Measurements from ENCODE around the gene GOLGA7B. TPM values are rescaled to one million over a fixed set of nuclear protein-coding genes. Genes with fewer than 3 reads are reported as not detected.
A peak's percentile ranks its signal among the peaks of the same experiment; 100 is the strongest.

Gene GOLGA7B
- total and polyA plus RNA-seq, 9 of the 15 experiments (the other 6 are each of a cell fraction or from before 2014, with no cell fraction given): 0.03 to 0.07 (median 0.04) TPM; not detected in 3

- BruUV-seq (replicated peaks): no TSS peak
- intact Hi-C loops (cut with micrococcal nuclease) (no loop called here), in situ Hi-C loops (cut with MboI) (no loop called here)
- FAIRE-seq (no peak), ATAC-seq (no peak), DNase-seq (ENCODE audit: extremely low read depth in 1 of 4, low spot score in 3 of 4) (no peak)
- no peaks in the 10 kb centered on the region for H4K20me1 ChIP-seq (replicated peaks; ENCODE audit: control insufficient read depth, insufficient read depth, low read length)
- no peaks in the 10 kb centered on the region for H3K9me1 ChIP-seq (ENCODE audit: control insufficient read depth, insufficient read depth, low read length)
- ChIA-PET CTCF (ENCODE audit: low intra/inter-chr PET ratio) (no interaction called here), POLR2A (no interaction called here)
- H3K4me3 ChIP-seq: no peak overlapping the region
- no peaks in the 10 kb centered on the region for H3K9me3 ChIP-seq (replicated peaks; ENCODE audit: control insufficient read depth, insufficient read depth, low read depth, low read length)
- peaks cover 0 to 16% of the 10 kb centered on the region in 2 experiments; a peak in 2 of 5 replicates for H3K27me3 ChIP-seq (ENCODE audit: control insufficient read depth in 2 of 2, insufficient read depth in 2 of 2, low read length in 2 of 2)
- 24% methylated on average over 9 of the region's 12 CpGs for whole genome bisulfite sequencing (ENCODE audit: insufficient coverage, low coverage, missing lambda C conversion rate)
- H3K4me2 ChIP-seq (ENCODE audit: insufficient read depth, low read length): no peak overlapping the region
- H3K36me3 ChIP-seq (ENCODE audit: control insufficient read depth, insufficient read depth, low read length): no peaks in the 10 kb centered on the region
- no peaks in the 10 kb centered on the region for H3K79me2 ChIP-seq (ENCODE audit: control insufficient read depth, insufficient read depth, low read length)
- peaks cover 0 to 6% of the 10 kb centered on the region in 2 experiments; a peak in 2 of 5 replicates for H3K4me1 ChIP-seq (replicated peaks in 1 of 2; ENCODE audit: control insufficient read depth in 2 of 2, insufficient read depth in 2 of 2, low read length in 2 of 2)
- no peak overlapping the region for H2AFZ ChIP-seq (ENCODE audit: low read depth, low read length)
- no peak overlapping the region for H3K27ac ChIP-seq (ENCODE audit: extremely low read depth, low read depth, low read length)
- no peak overlapping the region for H3K9ac ChIP-seq (ENCODE audit: insufficient read depth in 1 of 2, low read depth in 2 of 2, low read length in 2 of 2)
- TF ChIP-seq BCOR (IDR thresholded peaks at IDR 0.05) (peak; percentile 55), RBM25 (IDR thresholded peaks at IDR 0.05; ENCODE audit: low read depth, low read length, severe bottlenecking) (peak; percentile 79), NCOA1 (IDR thresholded peaks at IDR 0.05; ENCODE audit: low read depth) (no peak), YY1 (IDR thresholded peaks at IDR 0.05; ENCODE audit: borderline replicate concordance in 1 of 3, control insufficient read depth in 1 of 3, extremely low read depth in 1 of 3, insufficient read depth in 3 of 3, insufficient read length in 1 of 3, insufficient replicate concordance in 2 of 3, low read depth in 1 of 3, low read length in 2 of 3) (no peak), E2F6 (IDR thresholded peaks at IDR 0.05; ENCODE audit: borderline replicate concordance in 1 of 2, extremely low read depth in 1 of 2, insufficient read depth in 1 of 2, insufficient read length in 1 of 2, low read depth in 1 of 2, low read length in 1 of 2, poor library complexity in 1 of 2, severe bottlenecking in 1 of 2) (peak in 1 of 2 experiments; percentile 32), ZNF407 (IDR thresholded peaks at IDR 0.05; ENCODE audit: low read depth) (no peak), MAX (CRISPR knock-in tag; IDR thresholded peaks at IDR 0.05) (0 out of 2 replicates have a peak, but pooled peaks have one; percentile 15), HINFP (tag; conservative IDR thresholded peaks at IDR 0.05; ENCODE audit: low read depth) (no peak)
Observed at GRCh38 chr10:97825020-97825760, 24.5 kb upstream of the GOLGA7B start.

Measured in K562 (cell line).